Endodermal cell (in vitro differentiated cells): Measurements from ENCODE around the gene COL4A1. TPM values are rescaled to one million over a fixed set of nuclear protein-coding genes. Genes with fewer than 3 reads are reported as not detected.
A peak's percentile ranks its signal among the peaks of the same experiment; 100 is the strongest.

ENCODE experiments used
- DNase-seq: peaks from one replicate; pipeline ENCODE4 v3.0.0-alpha.2; 2017
- H3K27ac ChIP-seq: 2 replicates; pipeline ENCODE4 v1.5.1; 2013; ENCODE audit warnings: mild to moderate bottlenecking, low read depth, low read length, moderate library complexity
- H3K27me3 ChIP-seq: 2 replicates; pipeline ENCODE4 v1.6.1; 2013; ENCODE audit warnings: mild to moderate bottlenecking, low read length, moderate library complexity; ENCODE audit not compliant: insufficient read depth, control insufficient read depth, poor library complexity, severe bottlenecking
- H3K36me3 ChIP-seq: 2 replicates; pipeline ENCODE4 v1.7.0; 2013; ENCODE audit warnings: mild to moderate bottlenecking, low read length, moderate library complexity; ENCODE audit not compliant: control insufficient read depth, insufficient read depth
- H3K4me1 ChIP-seq: one replicate; pipeline ENCODE4 v1.7.0; 2013; ENCODE audit warnings: low read length; ENCODE audit not compliant: control insufficient read depth, insufficient read depth
- H3K4me3 ChIP-seq: 2 replicates; pipeline ENCODE4 v1.5.1; 2013; ENCODE audit warnings: mild to moderate bottlenecking, low read length, moderate library complexity
- H3K9ac ChIP-seq: 2 replicates; pipeline ENCODE4 v1.6.1; 2013; ENCODE audit warnings: mild to moderate bottlenecking, low read length, moderate library complexity; ENCODE audit not compliant: poor library complexity, severe bottlenecking; ENCODE audit errors: extremely low read depth
- H3K9me3 ChIP-seq: 2 replicates; pipeline ENCODE4 v1.6.1; 2013; ENCODE audit warnings: mild to moderate bottlenecking, low read length, moderate library complexity; ENCODE audit not compliant: control insufficient read depth
- H3K27ac Mint-ChIP-seq: 2 replicates; pipeline ENCODE4 v1.8.0; 2020; ENCODE audit warnings: mixed read lengths
- H3K27me3 Mint-ChIP-seq: 2 replicates; pipeline ENCODE4 v1.8.0; 2021; ENCODE audit warnings: mild to moderate bottlenecking, mixed read lengths; ENCODE audit not compliant: insufficient read depth
- H3K36me3 Mint-ChIP-seq: 2 replicates; pipeline ENCODE4 v1.8.0; 2020; ENCODE audit warnings: low read depth, mixed read lengths
- H3K4me1 Mint-ChIP-seq: 2 replicates; pipeline ENCODE4 v1.8.0; 2020; ENCODE audit warnings: mixed read lengths
- H3K4me3 Mint-ChIP-seq: 2 replicates; pipeline ENCODE4 v1.8.0; 2020; ENCODE audit warnings: mild to moderate bottlenecking, moderate library complexity, mixed read lengths
- H3K9me3 Mint-ChIP-seq: 2 replicates; pipeline ENCODE4 v1.8.0; 2020; ENCODE audit warnings: mild to moderate bottlenecking, mixed read lengths
- CTCF ChIP-seq: fragments of 200-600 bp; sonication (generic); conservative IDR thresholded peaks from 2 replicates; pipeline ENCODE4 v1.5.0; 2021; ENCODE audit warnings: antibody characterized with exemption, mild to moderate bottlenecking
- WGBS, 2 experiments: methylation state at CpG; one replicate each; pipeline versions ENCODE4 v1.1.5 to v1.1.7; 2013; ENCODE audit warnings: missing lambda C conversion rate in 2 of 2, mixed read lengths in 1 of 2; ENCODE audit not compliant: insufficient coverage in 1 of 2, insufficient read length in 1 of 2; 5-methylcytosine and 5-hydroxymethylcytosine counted together
- total RNA-seq, 2 donors: library from RNA; stranded (reverse); fragmentation: NEBNext Ultra II Directional in 1 of 2; extraction: Animal tissue kit (Norgen Biotek cat#: 25700) in 1 of 2; gene quantifications; 2 replicates in 1 of 2; 3 replicates in 1 of 2; pipeline ENCODE4 v1.2.1, GENCODE V29; 2021

Gene COL4A1
- total RNA-seq, 2 donors from 2014 or later: 702 to 764 TPM

GRCh38 chr13:110268576-110269185, 38.3 kb downstream of the COL4A1 start:
- no peaks in the 10 kb centered on the region for H3K9me3 Mint-ChIP-seq
- H3K36me3 Mint-ChIP-seq: peaks cover 34% of the 10 kb centered on the region
- TF ChIP-seq CTCF: no peak
- H3K27ac Mint-ChIP-seq: no peak overlapping the region
- Histone ChIP-seq H3K4me3 (no peak overlapping the region), H3K9me3 (no peaks in the 10 kb centered on the region), H3K27me3 (no peaks in the 10 kb centered on the region), H3K36me3 (peaks cover 65% of the 10 kb centered on the region), H3K27ac (no peak overlapping the region), H3K4me1 (peaks cover 7% of the 10 kb centered on the region), H3K9ac (no peak overlapping the region)
- H3K4me3 Mint-ChIP-seq: no peak overlapping the region
- peaks cover 49% of the 10 kb centered on the region for H3K4me1 Mint-ChIP-seq
- peak; percentile 42 for DNase-seq
- WGBS, 2 experiments: 96 to 97% methylated on average over 15 to 16 of the region's 16 CpGs
- H3K27me3 Mint-ChIP-seq: no peaks in the 10 kb centered on the region

DNA sequence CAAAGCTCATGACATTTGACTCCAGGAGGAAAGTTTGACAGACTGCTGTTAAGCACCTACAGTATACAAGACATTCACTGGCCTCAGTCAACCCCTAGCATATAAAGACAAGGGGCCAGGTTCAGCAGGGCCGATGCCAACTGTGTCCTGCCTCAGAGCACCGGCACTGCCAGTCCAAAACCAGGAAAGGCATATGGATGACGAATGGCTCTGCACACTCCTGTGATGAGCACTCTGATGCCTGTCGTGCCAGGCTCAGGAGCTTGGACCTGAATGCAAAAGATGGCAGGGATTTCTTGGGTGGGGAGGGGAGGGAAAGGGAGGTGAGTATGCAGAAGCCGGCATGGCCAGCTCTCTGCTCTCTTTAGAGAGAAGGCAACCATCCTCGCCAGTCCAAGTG, 38.9 kb downstream of the COL4A1 start:
- DNase-seq: peak; percentile 24
- no peak overlapping the region for H3K27ac ChIP-seq
- peaks cover 50% of the 10 kb centered on the region for H3K4me1 Mint-ChIP-seq

GRCh38 chr13:110266983-110267382, 40.0 kb downstream of the COL4A1 start:
- Histone ChIP-seq H3K27me3 (no peaks in the 10 kb centered on the region), H3K4me3 (no peak overlapping the region), H3K9me3 (no peaks in the 10 kb centered on the region), H3K4me1 (peaks cover 7% of the 10 kb centered on the region), H3K36me3 (peaks cover 65% of the 10 kb centered on the region), H3K27ac (no peak overlapping the region), H3K9ac (no peak overlapping the region)
- H3K27me3 Mint-ChIP-seq: no peaks in the 10 kb centered on the region
- no peak for TF ChIP-seq CTCF
- peaks cover 58% of the 10 kb centered on the region for H3K4me1 Mint-ChIP-seq
- H3K36me3 Mint-ChIP-seq: peaks cover 22% of the 10 kb centered on the region
- peak; percentile 69 for DNase-seq
- 43 to 73% methylated on average over 9 to 10 of the region's 10 CpGs for WGBS, 2 experiments
- H3K27ac Mint-ChIP-seq: no peak overlapping the region
- no peaks in the 10 kb centered on the region for H3K9me3 Mint-ChIP-seq
- H3K4me3 Mint-ChIP-seq: no peak overlapping the region

More for the DNA sequence above, 38.9 kb downstream of the COL4A1 start:
- WGBS, 2 experiments: 93 to 98% methylated on average over 6 of the region's 6 CpGs
- Histone ChIP-seq H3K9ac (no peak overlapping the region), H3K4me1 (peaks cover 7% of the 10 kb centered on the region), H3K36me3 (peaks cover 66% of the 10 kb centered on the region), H3K27me3 (no peaks in the 10 kb centered on the region), H3K4me3 (no peak overlapping the region), H3K9me3 (no peaks in the 10 kb centered on the region)
- Mint-ChIP-seq H3K36me3 (peaks cover 30% of the 10 kb centered on the region), H3K27ac (no peak overlapping the region), H3K4me3 (no peak overlapping the region), H3K9me3 (no peaks in the 10 kb centered on the region), H3K27me3 (no peaks in the 10 kb centered on the region)
- TF ChIP-seq CTCF: no peak
